ENCODE results near the gene VAT1L.
A peak's percentile ranks its signal among the peaks of the same experiment; 100 is the strongest.
"Not testable (repeated sequence)": the region's sequence is repeated elsewhere in the genome, so short reads cannot be mapped to it uniquely, and the experiment has no call there.

The VAT1L gene

GRCh38 chr16:77963185-77964044 is 175.1 kb downstream of the VAT1L start:
- no peak for DNase-seq

DNA sequence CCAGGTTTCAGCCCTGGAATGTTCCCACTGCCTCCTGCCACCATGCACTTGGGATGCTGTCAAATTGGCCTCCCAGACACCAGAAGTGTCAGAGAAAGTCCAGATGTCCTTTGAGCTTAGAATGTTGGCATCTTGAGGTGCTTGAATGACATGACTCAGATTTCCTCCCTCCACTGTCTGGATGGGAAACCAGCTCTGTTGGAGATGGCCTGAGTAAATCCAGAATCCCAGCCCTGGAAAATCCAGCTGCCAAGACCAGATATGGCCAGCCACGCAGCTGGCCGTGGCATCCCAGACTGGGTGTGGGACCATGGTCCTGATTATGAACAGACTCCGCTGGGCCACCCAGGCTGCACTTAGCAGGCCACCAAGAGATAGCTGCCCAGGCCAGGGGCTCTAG is 177.0 kb downstream of the VAT1L start:
- no peak for DNase-seq

- no peak for DNase-seq
Observed at GRCh38 chr16:77967054-77967904, 178.9 kb downstream of the VAT1L start.

GRCh38 chr16:77969861-77970260 is 181.5 kb downstream of the VAT1L start:
- no peak for DNase-seq

DNA sequence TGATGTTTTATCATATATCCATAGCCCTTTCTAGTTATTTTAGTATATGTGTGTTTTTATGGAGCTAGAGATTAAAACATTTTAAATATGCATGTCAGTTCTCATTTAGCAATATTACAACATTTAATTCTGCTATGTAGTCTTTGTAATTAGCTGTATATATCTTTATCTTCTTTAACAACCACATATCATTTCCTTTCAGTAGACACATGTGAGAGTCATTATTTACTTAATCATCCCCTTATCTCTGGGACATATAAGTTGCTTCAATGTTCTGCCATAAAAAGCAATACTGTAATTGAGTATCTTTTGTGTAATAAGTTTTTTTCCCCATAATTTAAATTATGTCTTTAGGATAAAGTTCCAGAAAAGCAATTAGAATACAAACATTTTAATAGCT is 182.0 kb downstream of the VAT1L start:
- DNase-seq: no peak

DNA sequence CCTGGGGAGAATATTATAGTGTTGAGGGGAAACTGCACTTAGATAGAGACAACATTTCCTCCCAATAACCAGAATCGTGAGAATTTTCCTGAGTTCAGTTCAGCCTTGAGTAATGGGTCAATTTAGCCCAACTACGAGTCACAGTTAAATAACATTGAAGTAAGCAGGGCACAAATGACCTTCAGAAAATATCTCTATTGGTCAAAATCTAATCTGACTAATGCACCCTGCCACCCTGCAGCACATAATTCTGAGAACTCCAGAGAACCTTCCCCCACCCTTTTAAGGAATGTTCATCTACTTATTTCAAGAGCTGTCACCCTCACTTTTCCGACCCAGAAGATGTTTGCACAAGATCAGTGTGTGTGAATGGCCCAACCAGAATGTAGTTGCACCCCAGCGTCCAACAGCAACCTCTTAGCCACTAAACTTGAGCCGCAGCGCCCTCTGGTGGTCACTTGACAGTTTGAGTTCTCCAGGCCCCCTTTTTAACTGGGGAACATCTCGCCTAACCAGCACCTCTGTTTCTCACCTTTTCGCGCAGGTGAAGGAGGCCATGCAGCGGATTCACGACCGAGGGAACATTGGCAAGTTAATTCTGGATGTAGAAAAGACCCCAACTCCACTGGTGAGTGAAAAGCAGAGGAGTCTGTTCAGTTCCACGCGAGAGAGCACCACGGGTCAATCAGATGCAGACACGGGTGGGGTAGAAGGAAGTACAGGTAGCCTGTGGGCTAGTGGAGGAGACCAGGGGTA is 183.1 kb downstream of the VAT1L start:
- DNase-seq: peak; percentile 83

GRCh38 chr16:77972062-77972392 is 183.7 kb downstream of the VAT1L start:
- DNase-seq: no peak

DNA sequence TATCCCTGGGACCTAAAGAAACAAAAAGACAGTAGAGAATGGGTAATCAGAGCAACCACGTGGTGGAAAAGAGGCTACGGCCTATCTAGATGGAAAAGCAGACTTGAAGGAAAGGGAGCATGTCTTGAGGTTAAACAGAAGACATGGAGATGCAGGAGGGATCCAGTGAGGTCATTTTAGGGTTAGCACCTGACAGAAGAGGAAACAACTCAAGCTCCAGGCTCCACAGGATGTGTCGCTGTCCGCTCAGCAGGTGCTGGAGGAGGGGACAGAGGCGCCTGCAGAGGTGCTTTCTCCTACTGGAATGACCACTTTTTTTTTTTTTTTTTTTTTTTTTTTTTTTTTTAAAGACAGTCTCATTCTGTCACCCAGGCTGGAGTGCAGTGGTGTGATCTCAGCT is 186.5 kb downstream of the VAT1L start:
- no peak for DNase-seq

DNA sequence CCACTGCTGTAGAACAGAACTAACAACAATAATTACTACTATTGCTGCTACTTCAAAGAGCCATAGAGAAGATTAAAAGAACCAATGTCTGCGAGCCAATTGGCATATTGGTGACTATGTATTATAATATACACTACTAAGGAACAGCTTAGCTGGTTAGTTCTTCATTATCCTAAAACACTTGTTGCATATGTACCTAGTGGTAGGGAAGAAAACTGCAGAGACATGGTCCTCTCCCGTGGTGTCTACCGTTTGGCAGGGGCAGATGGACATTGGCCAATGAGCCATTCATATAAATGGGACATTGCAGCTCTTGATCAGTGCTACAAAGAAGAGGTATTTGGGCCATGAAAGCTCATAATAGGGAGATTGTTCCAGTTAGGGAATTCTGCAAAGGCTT is 187.6 kb downstream of the VAT1L start:
- no peak for DNase-seq

DNA sequence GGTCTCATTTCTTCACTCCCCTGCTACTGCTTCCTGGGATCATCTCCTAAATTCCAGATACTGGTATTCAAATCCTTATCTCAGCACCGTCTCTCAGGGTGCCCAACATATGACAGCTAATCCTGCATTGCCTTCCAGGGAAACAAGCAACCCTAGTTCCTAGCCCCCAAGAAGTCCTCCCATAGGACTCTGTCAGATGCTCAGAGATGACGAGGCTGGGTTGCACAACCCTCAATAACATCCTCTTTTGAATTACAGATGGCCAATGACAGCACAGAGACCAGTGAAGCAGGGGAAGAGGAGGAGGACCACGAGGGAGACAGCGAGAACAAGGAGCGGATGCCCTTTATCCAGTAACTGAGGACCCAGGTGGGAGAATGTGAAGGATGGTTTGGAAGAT is 189.0 kb downstream of the VAT1L start:
- DNase-seq: no peak

- no peak for DNase-seq
Observed at GRCh38 chr16:77985111-77985510, 196.7 kb downstream of the VAT1L start.

- no peak for DNase-seq
Observed at GRCh38 chr16:77986011-77986740, 197.8 kb downstream of the VAT1L start.

DNA sequence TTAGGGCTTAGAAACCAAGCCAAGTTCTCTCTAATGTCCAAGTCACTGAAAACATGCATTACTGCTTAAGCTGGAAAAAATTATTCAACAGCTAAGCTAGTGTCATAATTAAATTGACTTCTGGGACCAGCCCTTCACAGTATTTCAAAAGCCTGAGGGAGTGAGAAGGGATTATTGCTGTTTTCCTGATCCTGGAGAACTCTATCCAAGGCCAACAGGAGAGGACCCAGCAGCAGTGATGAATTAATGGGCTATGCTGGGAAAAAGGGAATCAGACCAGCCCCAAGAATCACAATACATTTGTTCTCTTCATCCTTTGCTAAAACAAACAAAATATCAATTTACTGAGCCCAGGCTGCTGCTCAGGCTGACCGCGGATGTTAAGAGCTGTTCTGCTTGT is 199.4 kb downstream of the VAT1L start:
- DNase-seq: no peak

- DNase-seq: no peak
Observed at GRCh38 chr16:77989846-77990245, 201.5 kb downstream of the VAT1L start.

GRCh38 chr16:77991701-77992100 is 203.3 kb downstream of the VAT1L start:
- no peak for DNase-seq

GRCh38 chr16:77992381-77992780 is 204.0 kb downstream of the VAT1L start:
- not testable (repeated sequence) for DNase-seq

GRCh38 chr16:77993111-77993985 is 205.0 kb downstream of the VAT1L start:
- DNase-seq: no peak

GRCh38 chr16:77995843-77996455 is 207.6 kb downstream of the VAT1L start:
- no peak for DNase-seq

DNA sequence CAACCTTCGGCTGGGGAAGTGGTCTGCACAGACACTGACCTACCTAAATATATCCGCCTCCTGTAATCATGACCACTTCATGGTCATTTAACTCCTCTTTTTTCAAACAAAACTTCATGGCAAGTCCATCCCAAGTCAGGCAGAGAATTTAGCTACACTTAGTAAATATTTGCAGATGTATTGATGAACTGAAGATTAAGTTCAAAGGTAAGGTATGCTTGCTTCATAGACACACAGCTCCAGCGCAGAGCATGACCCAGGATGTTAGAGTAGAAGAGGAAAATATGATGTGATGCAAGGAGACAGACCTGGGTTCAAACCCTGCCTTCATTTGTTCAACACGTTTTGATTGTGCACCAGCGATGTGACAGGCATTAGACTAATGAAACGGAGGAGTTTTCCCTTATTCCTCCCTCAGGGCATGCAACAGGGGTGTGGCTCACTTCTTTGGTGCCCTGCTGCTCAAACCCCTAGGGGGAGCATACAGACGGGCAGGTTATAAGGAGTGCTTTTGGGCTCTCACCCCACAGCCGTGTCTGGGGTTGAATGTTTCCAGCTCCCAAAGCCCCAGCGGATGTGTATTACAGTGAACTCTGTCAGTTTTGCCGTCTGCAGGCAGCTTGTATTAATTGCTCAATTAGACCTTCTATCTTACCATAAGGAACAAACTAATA is 210.1 kb downstream of the VAT1L start:
- DNase-seq: no peak

DNA sequence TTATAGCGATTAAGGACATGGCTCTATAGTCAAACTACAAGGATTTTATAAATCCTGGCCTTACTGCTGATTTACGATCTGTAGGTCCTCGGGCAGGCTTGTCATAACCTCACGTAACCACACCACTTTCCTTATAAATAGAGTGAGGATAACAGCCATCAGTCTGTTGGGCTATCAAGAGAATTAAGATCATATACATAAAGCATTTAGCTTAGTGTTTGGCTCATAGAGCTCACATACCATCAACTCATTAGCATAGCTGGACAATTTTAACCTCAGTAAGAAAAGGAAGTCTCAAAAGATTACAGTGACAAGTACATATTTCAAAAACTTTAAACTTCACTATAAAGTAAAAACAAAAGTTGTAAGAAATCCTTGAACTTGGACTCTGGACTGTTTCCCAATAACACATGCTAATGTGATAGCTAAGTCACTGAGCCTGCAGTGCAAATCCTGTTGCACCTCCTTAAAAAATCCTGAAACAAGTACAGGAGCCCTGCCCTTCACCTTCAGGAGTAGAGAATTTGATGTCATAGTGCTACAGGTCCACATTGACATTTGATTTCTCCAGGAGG is 213.2 kb downstream of the VAT1L start:
- DNase-seq: no peak
